HepG2 (cell line): ENCODE measurements around the gene RABGGTA. TPM values are rescaled to one million over a fixed set of nuclear protein-coding genes. Genes with fewer than 3 reads are reported as not detected.
A peak's percentile ranks its signal among the peaks of the same experiment; 100 is the strongest.

ENCODE experiments used
- ARNT2 ChIP-seq: sonication (generic); formaldehyde crosslinking; IDR thresholded peaks from 2 replicates; pipeline ENCODE4 v1.8.0; 2022; ENCODE audit warnings: mild to moderate bottlenecking, low read depth, missing genetic modification reagents, moderate library complexity
- ATF4 ChIP-seq, 2 experiments: fragments of 450-650 bp in 1 of 2; sonication (generic) in 1 of 2; formaldehyde crosslinking; IDR thresholded peaks; 2 replicates each; pipeline versions ENCODE4 v1.5.0 to v1.8.0; 2020 to 2022; ENCODE audit warnings: mild to moderate bottlenecking in 1 of 2, missing genetic modification reagents in 1 of 2
- BRD4 ChIP-seq: sonication (generic); formaldehyde crosslinking; IDR thresholded peaks from 2 replicates; pipeline ENCODE4 v1.4.0; 2020; ENCODE audit warnings: missing genetic modification reagents
- CBX1 ChIP-seq: IDR thresholded peaks from one replicate; pipeline ENCODE4 v1.6.1; 2016; ENCODE audit warnings: antibody characterized with exemption, low read depth
- DZIP1 ChIP-seq: sonication (generic); formaldehyde crosslinking; IDR thresholded peaks from 2 replicates; pipeline ENCODE4 v1.5.0; 2020; ENCODE audit warnings: mild to moderate bottlenecking, missing genetic modification reagents
- ERF ChIP-seq: IDR thresholded peaks from 2 replicates; pipeline ENCODE4 v1.6.1; 2018; ENCODE audit warnings: missing biosample characterization, missing genetic modification reagents
- ETS1 ChIP-seq: sonication (generic); formaldehyde crosslinking; IDR thresholded peaks from 2 replicates; pipeline ENCODE4 v1.4.0; 2020; ENCODE audit warnings: missing genetic modification reagents
- HNF4A ChIP-seq: sonication (generic); formaldehyde crosslinking; IDR thresholded peaks from 2 replicates; pipeline ENCODE4 v1.4.0; 2020; ENCODE audit warnings: missing genetic modification reagents
- JUN ChIP-seq: sonication (generic); formaldehyde crosslinking; IDR thresholded peaks from 2 replicates; pipeline ENCODE4 v1.4.0; 2020; ENCODE audit warnings: mild to moderate bottlenecking, missing genetic modification reagents
- JUNB ChIP-seq: sonication (generic); formaldehyde crosslinking; IDR thresholded peaks from 2 replicates; pipeline ENCODE4 v1.8.0; 2022; ENCODE audit warnings: missing genetic modification reagents, mild to moderate bottlenecking, borderline replicate concordance
- LBX2 ChIP-seq: sonication (generic); formaldehyde crosslinking; IDR thresholded peaks from 2 replicates; pipeline ENCODE4 v1.5.0; 2020; ENCODE audit warnings: missing genetic modification reagents, mild to moderate bottlenecking, borderline replicate concordance
- MTF1 ChIP-seq: sonication (generic); formaldehyde crosslinking; IDR thresholded peaks from 2 replicates; pipeline ENCODE4 v1.5.0; 2020; ENCODE audit warnings: missing genetic modification reagents
- NAIF1 ChIP-seq: sonication (generic); formaldehyde crosslinking; IDR thresholded peaks from 2 replicates; pipeline ENCODE4 v1.5.0; 2020; ENCODE audit warnings: mild to moderate bottlenecking, missing genetic modification reagents, borderline replicate concordance
- NPAS2 ChIP-seq: sonication (generic); formaldehyde crosslinking; IDR thresholded peaks from 2 replicates; pipeline ENCODE4 v1.8.0; 2022; ENCODE audit warnings: mild to moderate bottlenecking, missing genetic modification reagents, borderline replicate concordance
- POLR2G ChIP-seq: fragments of 200-400 bp; formaldehyde crosslinking; IDR thresholded peaks from 2 replicates; pipeline ENCODE4 v1.6.1; 2018; ENCODE audit warnings: mild to moderate bottlenecking, low read depth, low read length, moderate library complexity
- RARG ChIP-seq: sonication (generic); formaldehyde crosslinking; IDR thresholded peaks from 2 replicates; pipeline ENCODE4 v1.4.0; 2020; ENCODE audit warnings: low read depth, mild to moderate bottlenecking, missing genetic modification reagents
- REPIN1 ChIP-seq: sonication (generic); formaldehyde crosslinking; IDR thresholded peaks from 2 replicates; pipeline ENCODE4 v1.8.0; 2022; ENCODE audit warnings: missing genetic modification reagents, low read depth, mild to moderate bottlenecking, borderline replicate concordance
- REXO4 ChIP-seq: sonication (generic); formaldehyde crosslinking; IDR thresholded peaks from 2 replicates; pipeline ENCODE4 v1.8.0; 2022; ENCODE audit warnings: missing genetic modification reagents, mild to moderate bottlenecking, borderline replicate concordance
- TBX3 ChIP-seq: fragments of 450-650 bp; IDR thresholded peaks from 2 replicates; pipeline ENCODE4 v1.6.1; 2017; ENCODE audit warnings: antibody characterized with exemption, mild to moderate bottlenecking, inconsistent platforms, borderline replicate concordance
- THAP7 ChIP-seq: sonication (generic); formaldehyde crosslinking; IDR thresholded peaks from 2 replicates; pipeline ENCODE4 v1.8.1; 2023; ENCODE audit warnings: mild to moderate bottlenecking, missing genetic modification reagents
- ZFP82 ChIP-seq: sonication (generic); formaldehyde crosslinking; IDR thresholded peaks from 2 replicates; pipeline ENCODE4 v1.5.1; 2020; ENCODE audit warnings: mild to moderate bottlenecking, missing genetic modification reagents, borderline replicate concordance
- ZMAT5 ChIP-seq: sonication (generic); formaldehyde crosslinking; IDR thresholded peaks from 2 replicates; pipeline ENCODE4 v1.5.0; 2020; ENCODE audit warnings: mild to moderate bottlenecking, low read depth, missing genetic modification reagents, borderline replicate concordance
- ZNF331 ChIP-seq: sonication (generic); formaldehyde crosslinking; IDR thresholded peaks from 2 replicates; pipeline ENCODE4 v1.4.0; 2020; ENCODE audit warnings: missing genetic modification reagents
- polyA plus RNA-seq, 8 experiments: library from polyadenylated mRNA; depleted of rRNA in 3 of 8; stranded (reverse) in 7 of 8; unstranded in 1 of 8; fragments of >200 nt; fragmentation: Illumina TruSeq in 4 of 8; extraction: Trizol in 4 of 8; gene quantifications; 2 replicates each; pipeline versions ENCODE4 v1.2.1 to v1.2.3, GENCODE V29; 2011 to 2016; ENCODE audit warnings: low read depth in 4 of 8, missing spikeins in 1 of 8, mixed read lengths in 1 of 8; ENCODE audit not compliant: insufficient read depth in 1 of 8
- total RNA-seq, 5 experiments: library from RNA; depleted of rRNA; stranded (reverse); fragments of >200 nt; fragmentation: Illumina TruSeq; extraction: Trizol; gene quantifications; 2 replicates each; pipeline ENCODE4 v1.2.3, GENCODE V29; 2016; ENCODE audit warnings: low read depth in 1 of 5

Gene RABGGTA
- total and polyA plus RNA-seq, 2 of the 13 experiments (the other 11 are each of a cell fraction or from before 2014, with no cell fraction given) = 57.9 to 90.8 TPM

- TF ChIP-seq THAP7 (CRISPR knock-in tag) = peak; percentile 98
- peak; percentile 100 for TF ChIP-seq ERF
- TF ChIP-seq NPAS2 (CRISPR knock-in tag) = no peak
- peak; percentile 61 for TF ChIP-seq HNF4A (CRISPR knock-in tag)
- TF ChIP-seq ETS1 (CRISPR knock-in tag) = 0 out of 2 replicates have a peak, but pooled peaks have one; percentile 97
- TF ChIP-seq REPIN1 (CRISPR knock-in tag) = peak; percentile 100
- peak; percentile 69; the same call in 1 of the 2 replicates for TF ChIP-seq RARG (CRISPR knock-in tag)
- TF ChIP-seq REXO4 (CRISPR knock-in tag) = peak; percentile 93
- peak in 1 of 2 experiments; percentile 88; a peak in 2 of 4 replicates for TF ChIP-seq ATF4 (CRISPR knock-in tag; IDR thresholded peaks at IDR 0.05)
- peak; percentile 96 for TF ChIP-seq MTF1 (CRISPR knock-in tag)
- peak; percentile 100 for TF ChIP-seq POLR2G
- no peak; the same call in 1 of the 2 replicates for TF ChIP-seq ZMAT5 (CRISPR knock-in tag)
- TF ChIP-seq LBX2 = peak; percentile 98; the same call in 1 of the 2 replicates
- TF ChIP-seq NAIF1 (CRISPR knock-in tag) = peak; percentile 90
- TF ChIP-seq JUN (CRISPR knock-in tag) = peak; percentile 87
- TF ChIP-seq DZIP1 = peak; percentile 89
- TF ChIP-seq ARNT2 = peak; percentile 99
- peak; percentile 98 for TF ChIP-seq ZNF331 (CRISPR knock-in tag)
- peak; percentile 99 for TF ChIP-seq CBX1
- no peak for TF ChIP-seq ZFP82 (CRISPR knock-in tag)
- peak; percentile 100 for TF ChIP-seq BRD4 (CRISPR knock-in tag)
- peak; percentile 66 for TF ChIP-seq TBX3
- peak; percentile 91 for TF ChIP-seq JUNB (CRISPR knock-in tag)
Observed at GRCh38 chr14:24271134-24271833, at the start of gene RABGGTA (continued).
